HG03280 (cell line): ENCODE results near the gene NT5C1B.

Experiments
- ATAC-seq: cut with Tn5 transposase; IDR thresholded peaks from one replicate; pipeline ENCODE4 v1.9.1; 2021; ENCODE audit warnings: mild to moderate bottlenecking, moderate library complexity; ENCODE audit not compliant: unreplicated experiment

The NT5C1B gene

GRCh38 chr2:18518116-18519111, 71.0 kb downstream of the NT5C1B start:
- ATAC-seq = no peak

DNA sequence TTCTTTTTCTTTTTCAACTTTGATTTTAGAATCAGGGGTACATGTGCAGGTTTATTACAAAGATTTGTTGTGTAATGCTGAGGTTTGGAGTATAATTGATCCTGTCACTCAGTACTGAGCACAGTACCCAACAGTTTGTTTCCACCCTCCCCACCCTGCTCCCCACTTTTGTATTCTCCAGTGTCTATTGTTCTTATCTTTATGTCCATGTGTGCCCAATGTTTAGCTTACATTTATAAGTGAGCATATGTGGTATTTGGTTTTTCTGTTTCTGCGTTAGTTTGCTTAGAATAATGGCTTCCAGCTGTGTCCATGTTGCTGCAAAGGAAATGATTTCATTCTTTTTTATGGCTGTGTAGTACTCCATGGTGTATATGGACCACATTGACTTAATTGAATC, 72.0 kb downstream of the NT5C1B start:
- ATAC-seq = no peak

GRCh38 chr2:18516112-18516511, 73.3 kb downstream of the NT5C1B start:
- ATAC-seq = no peak

GRCh38 chr2:18514526-18515461, 74.6 kb downstream of the NT5C1B start:
- no peak for ATAC-seq
